KG1 (cell line): ENCODE data around the gene PMPCB.
"Not testable (repeated sequence)": the region's sequence is repeated elsewhere in the genome, so short reads cannot be mapped to it uniquely, and the experiment has no call there.

Experiments used
- DNase-seq: peaks from one replicate; lab custom pipeline; 2025; lab: John Stamatoyannopoulos, UW

The PMPCB gene

GRCh38 chr7:103296901-103297836, at the start of gene PMPCB:
TSS of gene PMPCB (plus strand) at chr7:103297435. CDS start at chr7:103297460, 25 bp downstream.
- DNase-seq, result peak; percentile 8

- DNase-seq, result not testable (repeated sequence)
Observed at GRCh38 chr7:103253699-103254506, 43.3 kb upstream of the PMPCB start.

GRCh38 chr7:103264054-103264453, 33.2 kb upstream of the PMPCB start:
- DNase-seq, result not testable (repeated sequence)

- DNase-seq, result not testable (repeated sequence)
Observed at GRCh38 chr7:103266229-103266628, 31.0 kb upstream of the PMPCB start.

GRCh38 chr7:103273374-103273773, 23.9 kb upstream of the PMPCB start:
- DNase-seq, result not testable (repeated sequence)

GRCh38 chr7:103274867-103275266, 22.4 kb upstream of the PMPCB start:
- DNase-seq, result not testable (repeated sequence)

GRCh38 chr7:103278195-103278594, 19.0 kb upstream of the PMPCB start:
- DNase-seq, result not testable (repeated sequence)

GRCh38 chr7:103279636-103279962, 17.6 kb upstream of the PMPCB start:
- not testable (repeated sequence) for DNase-seq

- DNase-seq, result peak; percentile 6
Observed at GRCh38 chr7:103279963-103280802, 17.1 kb upstream of the PMPCB start.

- DNase-seq, result not testable (repeated sequence)
Observed at GRCh38 chr7:103280803-103281155, 16.5 kb upstream of the PMPCB start.

GRCh38 chr7:103282802-103283427, 14.3 kb upstream of the PMPCB start:
- not testable (repeated sequence) for DNase-seq

- DNase-seq, result no peak
Observed at GRCh38 chr7:103292122-103292521, 5.1 kb upstream of the PMPCB start.

GRCh38 chr7:103293526-103293925, 3.7 kb upstream of the PMPCB start:
- DNase-seq, result no peak

- DNase-seq, result no peak
Observed at GRCh38 chr7:103297837-103298179, 573 bp downstream of the PMPCB start.

- DNase-seq, result no peak
Observed at GRCh38 chr7:103299660-103300059, 2.4 kb downstream of the PMPCB start.

GRCh38 chr7:103301441-103301840, 4.2 kb downstream of the PMPCB start:
- no peak for DNase-seq

GRCh38 chr7:103307503-103308231, 10.4 kb downstream of the PMPCB start:
- no peak for DNase-seq

- DNase-seq, result no peak
Observed at GRCh38 chr7:103314852-103315251, 17.6 kb downstream of the PMPCB start.

- DNase-seq, result no peak
Observed at GRCh38 chr7:103316380-103316941, 19.2 kb downstream of the PMPCB start.

GRCh38 chr7:103317009-103317408, 19.8 kb downstream of the PMPCB start:
- DNase-seq, result no peak

GRCh38 chr7:103325744-103326143, 28.5 kb downstream of the PMPCB start:
- no peak for DNase-seq
